K562 (cell line): Measurements from ENCODE around the gene INSYN2B.

ENCODE experiments used
- CTCF ChIP-seq, 3 experiments: IDR thresholded peaks in 2 of 3; conservative IDR thresholded peaks in 1 of 3; 2 replicates each; pipeline ENCODE4 v1.5.1; 2011 to 2012; ENCODE audit warnings: low read length in 3 of 3, mild to moderate bottlenecking in 3 of 3, control low read depth in 2 of 3, improper control_type of control experiment in 1 of 3, inconsistent platforms in 1 of 3, low read depth in 1 of 3, mixed read lengths in 1 of 3, moderate library complexity in 1 of 3; ENCODE audit not compliant: insufficient read depth in 2 of 3
- CXXC5 ChIP-seq: fragments of 250-450 bp; sonication (Bioruptor Pico); IDR thresholded peaks from 2 replicates; pipeline ENCODE4 v1.8.0; 2022; ENCODE audit warnings: inconsistent platforms, mild to moderate bottlenecking, moderate library complexity
- ELF4 ChIP-seq: fragments of 450-650 bp; formaldehyde crosslinking; IDR thresholded peaks from 2 replicates; pipeline ENCODE4 v1.4.0; 2022; ENCODE audit warnings: missing genetic modification characterization
- EP300 ChIP-seq: IDR thresholded peaks from 2 replicates; pipeline ENCODE4 v1.6.1; 2012; ENCODE audit warnings: low read length, improper control_type of control experiment
- MAFF ChIP-seq: IDR thresholded peaks from 2 replicates; pipeline ENCODE4 v1.6.1; 2012; ENCODE audit warnings: low read length, improper control_type of control experiment
- MAFK ChIP-seq: IDR thresholded peaks from 2 replicates; pipeline ENCODE4 v1.6.1; 2011; ENCODE audit warnings: low read length, improper control_type of control experiment
- POLR2AphosphoS5 ChIP-seq: IDR thresholded peaks from 2 replicates; pipeline ENCODE4 v1.6.1; 2011; ENCODE audit warnings: mild to moderate bottlenecking, low read depth, low read length, moderate library complexity; ENCODE audit not compliant: control insufficient read depth, insufficient read depth
- SAFB ChIP-seq: fragments of 200-400 bp; formaldehyde crosslinking; IDR thresholded peaks from 2 replicates; pipeline ENCODE4 v1.6.1; 2017; ENCODE audit warnings: low read depth, low read length, borderline replicate concordance
- THAP12 ChIP-seq: fragments of 250-450 bp; sonication (Bioruptor Pico); IDR thresholded peaks from 2 replicates; pipeline ENCODE4 v1.9.0; 2021; ENCODE audit warnings: mild to moderate bottlenecking, inconsistent platforms
- ZNF311 ChIP-seq: fragments of 250-450 bp; sonication (Bioruptor Pico); IDR thresholded peaks from 2 replicates; pipeline ENCODE4 v1.4.0; 2020; ENCODE audit warnings: mild to moderate bottlenecking, moderate library complexity
- ZNF384 ChIP-seq: IDR thresholded peaks from 2 replicates; pipeline ENCODE4 v1.6.1; 2012; ENCODE audit warnings: low read depth, low read length, improper control_type of control experiment
- ZNF589 ChIP-seq: fragments of 200-800 bp; sonication (Bioruptor generic); IDR thresholded peaks from 2 replicates; pipeline ENCODE4 v1.6.1; 2016; ENCODE audit warnings: low read depth, missing genetic modification characterization, missing compliant biosample characterization
- TF ChIP-seq, protein P1 (sequence below): sonication (generic); formaldehyde crosslinking; IDR thresholded peaks from 2 replicates; pipeline ENCODE4 v1.5.0; 2020; ENCODE audit warnings: missing genetic modification reagents
- TF ChIP-seq, protein P2 (sequence below): fragments of 450-650 bp; formaldehyde crosslinking; conservative IDR thresholded peaks from 2 replicates; pipeline ENCODE4 v1.4.0; 2022; ENCODE audit warnings: mild to moderate bottlenecking, missing genetic modification characterization

- TF ChIP-seq ELF4 (CRISPR knock-in tag): no peak
- TF ChIP-seq, protein P1, sequence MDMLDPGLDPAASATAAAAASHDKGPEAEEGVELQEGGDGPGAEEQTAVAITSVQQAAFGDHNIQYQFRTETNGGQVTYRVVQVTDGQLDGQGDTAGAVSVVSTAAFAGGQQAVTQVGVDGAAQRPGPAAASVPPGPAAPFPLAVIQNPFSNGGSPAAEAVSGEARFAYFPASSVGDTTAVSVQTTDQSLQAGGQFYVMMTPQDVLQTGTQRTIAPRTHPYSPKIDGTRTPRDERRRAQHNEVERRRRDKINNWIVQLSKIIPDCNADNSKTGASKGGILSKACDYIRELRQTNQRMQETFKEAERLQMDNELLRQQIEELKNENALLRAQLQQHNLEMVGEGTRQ (CRISPR knock-in tag): no peak
- no peak for TF ChIP-seq THAP12 (CRISPR knock-in tag)
- TF ChIP-seq CTCF (IDR thresholded peaks at IDR 0.05 in 2 of 3, conservative IDR thresholded peaks at IDR 0.05 in 1 of 3; ENCODE audit: insufficient read depth in 2 of 3, low read depth in 1 of 3, low read length in 3 of 3): no peak
- TF ChIP-seq EP300: no peak
- TF ChIP-seq ZNF384: no peak
- no peak for TF ChIP-seq MAFF
- TF ChIP-seq ZNF589 (CRISPR knock-in tag): no peak
- TF ChIP-seq MAFK: no peak
- TF ChIP-seq POLR2AphosphoS5: no peak
- TF ChIP-seq SAFB: no peak
- TF ChIP-seq CXXC5: no peak
- no peak for TF ChIP-seq ZNF311 (CRISPR knock-in tag)
- TF ChIP-seq, protein P2, sequence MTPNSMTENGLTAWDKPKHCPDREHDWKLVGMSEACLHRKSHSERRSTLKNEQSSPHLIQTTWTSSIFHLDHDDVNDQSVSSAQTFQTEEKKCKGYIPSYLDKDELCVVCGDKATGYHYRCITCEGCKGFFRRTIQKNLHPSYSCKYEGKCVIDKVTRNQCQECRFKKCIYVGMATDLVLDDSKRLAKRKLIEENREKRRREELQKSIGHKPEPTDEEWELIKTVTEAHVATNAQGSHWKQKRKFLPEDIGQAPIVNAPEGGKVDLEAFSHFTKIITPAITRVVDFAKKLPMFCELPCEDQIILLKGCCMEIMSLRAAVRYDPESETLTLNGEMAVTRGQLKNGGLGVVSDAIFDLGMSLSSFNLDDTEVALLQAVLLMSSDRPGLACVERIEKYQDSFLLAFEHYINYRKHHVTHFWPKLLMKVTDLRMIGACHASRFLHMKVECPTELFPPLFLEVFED (CRISPR knock-in tag): no peak
Measured at GRCh38 chr5:169901896-169902295, 78.4 kb downstream of the INSYN2B start.
